ENCODE measurements around the gene SHC2.
A peak's percentile ranks its signal among the peaks of the same experiment; 100 is the strongest.
"Not testable (repeated sequence)": the region's sequence is repeated elsewhere in the genome, so short reads cannot be mapped to it uniquely, and the experiment has no call there.

SHC2 gene

GRCh38 chr19:422213-422916 is 38.5 kb downstream of the SHC2 start:
- DNase-seq, result no peak

GRCh38 chr19:419721-420515 is 40.9 kb downstream of the SHC2 start:
- no peak for DNase-seq

- no peak for DNase-seq
Measured at GRCh38 chr19:418761-419671, 41.8 kb downstream of the SHC2 start.

- no peak for DNase-seq
Measured at GRCh38 chr19:416416-416815, 44.4 kb downstream of the SHC2 start.

GRCh38 chr19:415292-415691 is 45.5 kb downstream of the SHC2 start:
- DNase-seq, result no peak

GRCh38 chr19:413756-414420 is 46.9 kb downstream of the SHC2 start:
- DNase-seq, result no peak

GRCh38 chr19:412356-413355 is 48.2 kb downstream of the SHC2 start:
- DNase-seq, result no peak

GRCh38 chr19:411723-412355 is 49.0 kb downstream of the SHC2 start:
- DNase-seq, result no peak

- not testable (repeated sequence) for DNase-seq
Measured at GRCh38 chr19:411121-411722, 49.6 kb downstream of the SHC2 start.

- no peak for DNase-seq
Measured at GRCh38 chr19:410243-410781, 50.5 kb downstream of the SHC2 start.

GRCh38 chr19:409516-410242 is 51.2 kb downstream of the SHC2 start:
- DNase-seq, result no peak

GRCh38 chr19:408902-409515 is 51.8 kb downstream of the SHC2 start, which contains the start of gene C2CD4C:
TSS of gene C2CD4C (minus strand) at chr19:409147. CDS start at chr19:408361, 786 bp downstream.
- peak; percentile 41 to 42 for DNase-seq

GRCh38 chr19:408441-408901 is 52.4 kb downstream of the SHC2 start:
- DNase-seq, result no peak

GRCh38 chr19:407511-408440 is 53.1 kb downstream of the SHC2 start:
- no peak for DNase-seq

- DNase-seq, result no peak
Measured at GRCh38 chr19:406971-407510, 53.8 kb downstream of the SHC2 start.

GRCh38 chr19:406135-406781 is 54.6 kb downstream of the SHC2 start:
- DNase-seq, result no peak
